Adipocyte (in vitro differentiated cells): ENCODE results near the gene CMTM3.

Source experiments
- DNase-seq: peaks from one replicate; pipeline ENCODE4 v3.0.0-alpha.2; 2015; ENCODE audit warnings: low read depth
- H3K27me3 ChIP-seq: replicated peaks from 2 replicates; pipeline ENCODE4 v1.7.0; 2013; ENCODE audit warnings: mild to moderate bottlenecking, low read length, moderate library complexity; ENCODE audit not compliant: control insufficient read depth, insufficient read depth
- H3K36me3 ChIP-seq: 2 replicates; pipeline ENCODE4 v1.7.0; 2013; ENCODE audit warnings: low read length, mild to moderate bottlenecking, moderate library complexity; ENCODE audit not compliant: control insufficient read depth, insufficient read depth, severe bottlenecking
- H3K4me1 ChIP-seq: 2 replicates; pipeline ENCODE4 v1.7.0; 2013; ENCODE audit warnings: mild to moderate bottlenecking, low read length, moderate library complexity; ENCODE audit not compliant: control insufficient read depth, insufficient read depth
- H3K4me3 ChIP-seq: 2 replicates; pipeline ENCODE4 v1.7.0; 2013; ENCODE audit warnings: mild to moderate bottlenecking, low read length, moderate library complexity
- H3K9ac ChIP-seq: 2 replicates; pipeline ENCODE4 v1.7.0; 2013; ENCODE audit warnings: mild to moderate bottlenecking, low read length, moderate library complexity
- H3K9me3 ChIP-seq: 2 replicates; pipeline ENCODE4 v1.7.0; 2013; ENCODE audit warnings: mild to moderate bottlenecking, low read length, moderate library complexity; ENCODE audit not compliant: control insufficient read depth

CMTM3 gene

GRCh38 chr16:66641387-66641786 lies 36.9 kb downstream of the CMTM3 start:
- Histone ChIP-seq H3K4me3 (no peak overlapping the region), H3K9ac (no peak overlapping the region)

DNA sequence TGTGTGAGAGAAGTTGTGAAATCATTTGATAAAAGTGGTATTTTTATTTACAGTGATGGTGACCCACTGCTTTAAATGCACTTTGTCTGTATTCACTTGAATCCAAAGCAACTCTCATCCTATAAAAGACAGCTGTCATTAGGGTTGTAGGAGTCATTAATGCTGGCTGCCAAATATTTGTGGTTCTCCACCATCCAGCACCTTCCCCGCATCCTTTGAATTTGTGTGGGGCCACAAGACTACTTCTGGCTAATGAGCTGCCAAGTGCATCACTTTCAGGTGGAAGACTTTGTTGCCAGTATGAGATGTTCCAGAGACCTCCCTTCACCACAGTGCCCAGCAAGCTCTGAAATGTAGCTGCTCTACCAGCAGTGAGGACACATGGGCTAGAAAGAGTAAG lies 43.4 kb downstream of the CMTM3 start:
- no peak overlapping the region for H3K9ac ChIP-seq
- no peak overlapping the region for H3K4me3 ChIP-seq
- no peak for DNase-seq
- peaks cover 18% of the 10 kb centered on the region for H3K4me1 ChIP-seq
- H3K9me3 ChIP-seq = no peaks in the 10 kb centered on the region
- no peaks in the 10 kb centered on the region for H3K27me3 ChIP-seq
- H3K36me3 ChIP-seq = no peaks in the 10 kb centered on the region

More at GRCh38 chr16:66641387-66641786, 36.9 kb downstream of the CMTM3 start:
- no peak for DNase-seq
- H3K9me3 ChIP-seq = no peaks in the 10 kb centered on the region
- H3K27me3 ChIP-seq = no peaks in the 10 kb centered on the region
- H3K4me1 ChIP-seq = peaks cover 18% of the 10 kb centered on the region
- H3K36me3 ChIP-seq = no peaks in the 10 kb centered on the region

- DNase-seq = no peak
- Histone ChIP-seq H3K9me3 (no peaks in the 10 kb centered on the region), H3K36me3 (no peaks in the 10 kb centered on the region)
Measured at GRCh38 chr16:66649167-66649566, 44.7 kb downstream of the CMTM3 start.

DNA sequence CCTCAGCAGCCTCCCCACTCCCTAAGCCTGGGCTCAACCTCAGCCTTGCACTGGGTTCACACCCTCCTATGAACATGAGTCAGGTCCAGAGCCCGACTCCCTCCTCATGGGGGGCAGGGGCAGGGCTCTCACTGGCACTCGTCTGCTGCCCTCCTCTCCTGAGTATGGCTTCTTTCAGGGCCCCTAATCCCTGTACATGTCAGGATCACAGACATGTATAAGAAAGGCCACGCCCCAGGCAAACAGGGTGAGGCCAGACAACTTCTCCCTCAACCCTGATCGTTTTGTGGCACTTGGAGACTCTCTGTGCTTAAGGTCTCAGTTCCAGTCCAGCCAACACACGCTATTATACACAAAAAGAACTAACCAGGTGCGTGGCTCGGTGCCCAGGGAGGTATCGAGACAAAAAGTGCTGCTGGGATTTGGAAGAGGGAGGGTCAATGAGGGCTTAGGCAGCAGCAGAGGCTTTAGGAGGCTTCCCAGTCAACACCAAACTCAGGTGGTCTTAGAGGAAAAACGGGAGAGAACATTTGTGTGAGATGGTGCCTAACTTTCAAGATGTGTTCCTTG lies 45.2 kb downstream of the CMTM3 start:
- Histone ChIP-seq H3K4me1 (peaks cover 36% of the 10 kb centered on the region), H3K4me3 (no peak overlapping the region), H3K9ac (no peak overlapping the region), H3K9me3 (no peaks in the 10 kb centered on the region), H3K36me3 (no peaks in the 10 kb centered on the region), H3K27me3 (no peaks in the 10 kb centered on the region)
- no peak for DNase-seq

More at GRCh38 chr16:66649167-66649566, 44.7 kb downstream of the CMTM3 start:
- Histone ChIP-seq H3K27me3 (no peaks in the 10 kb centered on the region), H3K4me1 (peaks cover 31% of the 10 kb centered on the region), H3K4me3 (no peak overlapping the region), H3K9ac (no peak overlapping the region)

- DNase-seq = peak; percentile 93
- Histone ChIP-seq H3K9me3 (no peaks in the 10 kb centered on the region), H3K36me3 (no peaks in the 10 kb centered on the region), H3K4me1 (peaks cover 38% of the 10 kb centered on the region), H3K9ac (peak overlapping the region; percentile 6), H3K4me3 (no peak overlapping the region), H3K27me3 (no peaks in the 10 kb centered on the region)
Measured at GRCh38 chr16:66650707-66651473, 46.4 kb downstream of the CMTM3 start.

GRCh38 chr16:66651474-66651765 lies 46.9 kb downstream of the CMTM3 start:
- Histone ChIP-seq H3K4me1 (peaks cover 38% of the 10 kb centered on the region), H3K27me3 (no peaks in the 10 kb centered on the region), H3K36me3 (no peaks in the 10 kb centered on the region), H3K4me3 (no peak overlapping the region), H3K9me3 (no peaks in the 10 kb centered on the region), H3K9ac (no peak overlapping the region)
- DNase-seq = no peak

GRCh38 chr16:66651965-66652364 lies 47.5 kb downstream of the CMTM3 start:
- no peaks in the 10 kb centered on the region for H3K36me3 ChIP-seq

DNA sequence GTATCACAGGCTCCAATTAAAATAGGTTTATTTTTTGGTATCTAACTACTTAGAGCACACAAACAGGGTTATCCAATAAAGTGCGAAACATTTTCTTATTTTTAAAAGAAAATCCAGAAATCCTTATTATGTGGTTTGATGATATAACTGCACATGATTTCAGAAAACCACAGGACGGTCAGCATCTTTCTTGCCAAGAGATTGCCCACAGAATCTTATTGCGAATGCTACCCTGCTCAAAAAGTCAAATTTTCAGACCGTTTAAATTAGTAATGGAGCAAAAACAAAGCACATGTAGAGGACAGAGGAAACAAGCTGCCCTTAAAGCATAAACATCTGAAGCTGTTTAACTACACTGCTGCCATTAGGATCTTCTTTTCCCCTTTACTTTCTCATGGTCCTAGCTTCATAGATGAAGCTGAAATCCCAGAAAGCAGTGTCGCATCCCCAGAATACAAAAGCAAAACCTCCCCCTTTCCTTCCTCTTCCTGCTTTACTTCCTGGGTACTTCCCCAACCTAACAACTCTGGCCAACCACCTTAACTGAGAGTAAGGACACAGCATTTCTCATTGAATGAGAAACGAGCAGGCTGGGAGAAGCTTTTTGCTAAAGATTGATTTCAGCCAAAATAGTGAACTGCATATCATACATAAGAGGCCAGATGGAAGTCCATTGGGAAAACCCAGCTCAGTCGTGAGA lies 48.3 kb downstream of the CMTM3 start:
- H3K9ac ChIP-seq = no peak overlapping the region

More at GRCh38 chr16:66651965-66652364, 47.5 kb downstream of the CMTM3 start:
- H3K9ac ChIP-seq = no peak overlapping the region
- peaks cover 38% of the 10 kb centered on the region for H3K4me1 ChIP-seq
- H3K9me3 ChIP-seq = no peaks in the 10 kb centered on the region
- DNase-seq = no peak
- no peak overlapping the region for H3K4me3 ChIP-seq
- H3K27me3 ChIP-seq = no peaks in the 10 kb centered on the region

DNA sequence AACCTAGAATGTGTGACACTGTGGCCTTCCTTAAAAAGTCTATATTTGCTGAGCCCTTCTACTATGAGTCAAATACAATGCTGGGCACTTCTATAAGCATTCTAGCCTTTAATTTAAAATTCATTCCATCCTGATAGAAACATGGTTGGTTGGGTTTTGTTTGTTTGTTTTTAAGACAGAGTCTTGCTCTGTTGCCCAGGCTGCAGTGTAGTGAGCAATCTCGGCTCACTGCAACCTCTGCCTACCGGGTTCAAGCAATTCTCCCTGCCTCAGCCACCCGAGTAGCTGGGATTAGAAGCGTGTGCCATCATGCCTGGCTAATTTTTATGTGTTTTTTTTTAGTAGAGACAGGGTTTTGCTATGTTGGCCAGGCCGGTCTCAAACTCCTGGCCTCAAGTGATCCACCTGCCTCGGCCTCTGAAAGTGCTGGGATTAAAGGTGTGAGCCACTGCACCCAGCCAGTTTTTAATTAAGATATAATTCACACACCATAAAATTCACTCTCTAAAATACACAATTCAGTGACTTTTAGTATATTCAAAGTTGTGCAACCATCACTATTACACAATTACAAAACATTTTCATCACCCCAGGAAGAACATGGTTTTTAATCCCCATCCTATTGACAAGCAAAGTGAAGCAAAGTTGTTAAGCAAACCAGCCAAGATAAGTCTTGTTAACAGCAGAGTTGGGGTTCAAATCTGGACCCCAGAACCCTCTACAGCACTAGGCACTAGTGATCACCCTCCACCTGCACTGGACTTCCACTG lies 49.3 kb downstream of the CMTM3 start:
- H3K9ac ChIP-seq = no peak overlapping the region
- no peaks in the 10 kb centered on the region for H3K9me3 ChIP-seq
- H3K27me3 ChIP-seq = no peaks in the 10 kb centered on the region
- H3K4me1 ChIP-seq = peaks cover 41% of the 10 kb centered on the region
- H3K36me3 ChIP-seq = no peaks in the 10 kb centered on the region
- DNase-seq = peak; percentile 71
- peak overlapping the region; percentile 48 for H3K4me3 ChIP-seq

More for the DNA sequence above, 48.3 kb downstream of the CMTM3 start:
- DNase-seq = no peak
- Histone ChIP-seq H3K27me3 (no peaks in the 10 kb centered on the region), H3K4me3 (no peak overlapping the region), H3K36me3 (no peaks in the 10 kb centered on the region), H3K4me1 (peaks cover 41% of the 10 kb centered on the region), H3K9me3 (no peaks in the 10 kb centered on the region)

- peaks cover 48% of the 10 kb centered on the region for H3K4me1 ChIP-seq
- no peaks in the 10 kb centered on the region for H3K27me3 ChIP-seq
- H3K9me3 ChIP-seq = no peaks in the 10 kb centered on the region
- no peak overlapping the region for H3K4me3 ChIP-seq
- DNase-seq = no peak
- H3K9ac ChIP-seq = no peak overlapping the region
- no peaks in the 10 kb centered on the region for H3K36me3 ChIP-seq
Measured at GRCh38 chr16:66656547-66656946, 52.0 kb downstream of the CMTM3 start.
